NCI-H2029 (cell line): Measurements from ENCODE around the gene MUSK.
"Not testable (repeated sequence)": the region's sequence is repeated elsewhere in the genome, so short reads cannot be mapped to it uniquely, and the experiment has no call there.

ENCODE experiments used
- DNase-seq: peaks from one replicate; lab custom pipeline; 2025; lab: John Stamatoyannopoulos, UW

The MUSK gene

GRCh38 chr9:110695846-110696245, 27.3 kb downstream of the MUSK start:
- DNase-seq: not testable (repeated sequence)

- no peak for DNase-seq
These were observed 32.4 kb downstream of the MUSK start for GRCh38 chr9:110700953-110701352.

GRCh38 chr9:110703669-110704068, 35.1 kb downstream of the MUSK start:
- DNase-seq: no peak

- DNase-seq: peak; percentile 61
These were observed 38.8 kb downstream of the MUSK start for GRCh38 chr9:110707419-110707818.

- peak; percentile 53 for DNase-seq
These were observed 41.8 kb downstream of the MUSK start for GRCh38 chr9:110710420-110710819.

GRCh38 chr9:110712955-110713354, 44.4 kb downstream of the MUSK start:
- DNase-seq: no peak

- peak; percentile 87 for DNase-seq
These were observed 45.7 kb downstream of the MUSK start for GRCh38 chr9:110714314-110714713.

- no peak for DNase-seq
These were observed 59.5 kb downstream of the MUSK start for GRCh38 chr9:110728058-110728457.

GRCh38 chr9:110729641-110730040, 61.0 kb downstream of the MUSK start:
- no peak for DNase-seq

GRCh38 chr9:110731437-110732028, 62.9 kb downstream of the MUSK start:
- DNase-seq: no peak

GRCh38 chr9:110738982-110739381, 70.4 kb downstream of the MUSK start:
- no peak for DNase-seq

GRCh38 chr9:110742741-110743371, 74.3 kb downstream of the MUSK start:
- no peak for DNase-seq

GRCh38 chr9:110744715-110745384, 76.3 kb downstream of the MUSK start:
- DNase-seq: no peak

GRCh38 chr9:110745676-110746075, 77.1 kb downstream of the MUSK start:
- DNase-seq: no peak

GRCh38 chr9:110746211-110746930, 77.8 kb downstream of the MUSK start:
- DNase-seq: no peak

GRCh38 chr9:110748251-110748893, 79.8 kb downstream of the MUSK start:
- DNase-seq: no peak

- DNase-seq: no peak
These were observed 81.7 kb downstream of the MUSK start for GRCh38 chr9:110750272-110750671.

- DNase-seq: no peak
These were observed 83.4 kb downstream of the MUSK start for GRCh38 chr9:110751971-110752370.

GRCh38 chr9:110752766-110753165, 84.2 kb downstream of the MUSK start:
- DNase-seq: no peak

GRCh38 chr9:110753731-110754231, 85.2 kb downstream of the MUSK start:
- DNase-seq: no peak

GRCh38 chr9:110755179-110755578, 86.6 kb downstream of the MUSK start:
- DNase-seq: no peak

GRCh38 chr9:110758201-110758600, 89.6 kb downstream of the MUSK start:
- no peak for DNase-seq
